Measurements from ENCODE around the gene UNC50.

Gene UNC50

DNA sequence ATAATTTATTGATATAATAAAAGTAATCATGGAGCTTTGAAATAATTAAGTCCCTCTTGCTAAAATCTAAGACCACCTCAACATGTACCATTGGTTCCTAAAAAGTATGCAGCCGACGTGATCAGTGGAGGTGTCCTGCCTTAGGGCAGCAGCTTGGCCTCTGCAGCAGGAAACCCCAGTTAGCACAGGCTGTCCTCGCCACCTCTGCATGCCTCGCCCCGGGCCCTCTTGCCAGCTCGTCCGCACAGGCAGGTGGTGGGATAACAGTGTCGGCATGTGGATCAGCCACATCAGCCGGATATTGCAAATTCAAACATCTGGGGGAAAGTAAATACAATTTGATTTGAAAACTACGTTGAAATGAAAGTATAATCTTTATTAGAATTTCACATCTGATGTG is 23.0 kb upstream of the UNC50 start:
- no peak for DNase-seq (ENCODE audit: low read depth in 1 of 2, low spot score in 1 of 2)
- H3K4me3 ChIP-seq (replicated peaks; ENCODE audit: insufficient read depth, low read length) = no peak overlapping the region
- no peak overlapping the region for H3K27ac ChIP-seq (replicated peaks)
- TF ChIP-seq GABPA (IDR thresholded peaks at IDR 0.05; ENCODE audit: low read depth) (no peak), CTCF (IDR thresholded peaks at IDR 0.05; ENCODE audit: insufficient read depth, low read length) (no peak), REST (IDR thresholded peaks at IDR 0.05; ENCODE audit: insufficient replicate concordance, low read depth) (no peak), SPI1 (IDR thresholded peaks at IDR 0.05; ENCODE audit: borderline replicate concordance, low read depth) (no peak), POLR2AphosphoS5 (IDR thresholded peaks at IDR 0.05; ENCODE audit: low read depth) (no peak)
- no peaks in the 10 kb centered on the region for H3K27me3 ChIP-seq (ENCODE audit: insufficient read depth, poor library complexity, severe bottlenecking)

DNA sequence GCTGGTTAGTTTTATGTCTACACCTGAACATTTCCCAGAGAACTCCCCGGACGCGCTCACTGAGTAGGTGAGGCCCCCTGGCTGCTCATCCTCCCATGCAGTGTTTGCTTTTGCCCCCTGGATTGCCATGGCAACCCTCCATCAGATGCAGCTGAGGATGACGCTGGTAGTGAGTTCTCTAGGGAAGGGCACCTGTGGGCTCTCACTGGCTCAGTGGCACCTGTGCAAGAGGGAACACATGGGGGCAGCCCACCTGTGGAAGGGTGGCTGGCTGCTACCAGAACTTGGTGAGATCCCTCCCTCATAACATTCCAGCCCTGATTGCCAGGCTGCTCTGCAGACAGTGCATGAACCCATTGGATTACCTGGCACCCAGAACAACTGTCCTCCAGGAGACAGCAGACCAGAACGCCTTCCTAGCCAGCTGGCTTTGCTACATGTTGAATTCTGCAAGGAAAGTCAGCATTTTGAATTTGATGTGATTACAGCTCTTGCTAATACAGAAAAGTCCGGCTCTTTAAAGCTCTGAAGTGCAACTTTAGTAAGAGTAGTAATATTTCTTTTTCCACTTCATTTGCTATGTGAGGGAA is 21.7 kb upstream of the UNC50 start:
- TF ChIP-seq REST (IDR thresholded peaks at IDR 0.05; ENCODE audit: insufficient replicate concordance, low read depth) = no peak
- TF ChIP-seq SPI1 (IDR thresholded peaks at IDR 0.05; ENCODE audit: borderline replicate concordance, low read depth) = no peak
- no peak for TF ChIP-seq GABPA (IDR thresholded peaks at IDR 0.05; ENCODE audit: low read depth)
- TF ChIP-seq CTCF (IDR thresholded peaks at IDR 0.05; ENCODE audit: insufficient read depth, low read length) = no peak
- no peak for TF ChIP-seq POLR2AphosphoS5 (IDR thresholded peaks at IDR 0.05; ENCODE audit: low read depth)
- H3K27me3 ChIP-seq (ENCODE audit: insufficient read depth, poor library complexity, severe bottlenecking) = no peaks in the 10 kb centered on the region
- no peak overlapping the region for H3K27ac ChIP-seq (replicated peaks)
- H3K4me3 ChIP-seq (replicated peaks; ENCODE audit: insufficient read depth, low read length) = no peak overlapping the region
- DNase-seq (ENCODE audit: low read depth in 1 of 2, low spot score in 1 of 2) = no peak

- DNase-seq (ENCODE audit: low read depth in 1 of 2, low spot score in 1 of 2) = no peak
- TF ChIP-seq GABPA (IDR thresholded peaks at IDR 0.05; ENCODE audit: low read depth) (no peak), CTCF (IDR thresholded peaks at IDR 0.05; ENCODE audit: insufficient read depth, low read length) (no peak), REST (IDR thresholded peaks at IDR 0.05; ENCODE audit: insufficient replicate concordance, low read depth) (no peak), POLR2AphosphoS5 (IDR thresholded peaks at IDR 0.05; ENCODE audit: low read depth) (no peak), SPI1 (IDR thresholded peaks at IDR 0.05; ENCODE audit: borderline replicate concordance, low read depth) (no peak)
- Histone ChIP-seq H3K27ac (replicated peaks) (no peak overlapping the region), H3K27me3 (ENCODE audit: insufficient read depth, poor library complexity, severe bottlenecking) (no peaks in the 10 kb centered on the region), H3K4me3 (replicated peaks; ENCODE audit: insufficient read depth, low read length) (no peak overlapping the region)
These were observed 19.4 kb upstream of the UNC50 start for GRCh38 chr2:98588880-98589431.
